HUES48 (cell line): ENCODE measurements around the gene IL1A.

Experiments
- H3K27ac ChIP-seq: one replicate; pipeline ENCODE4 v1.7.0; 2013; ENCODE audit warnings: low read depth, low read length, inconsistent platforms
- H3K27me3 ChIP-seq: 2 replicates; pipeline ENCODE4 v1.6.1; 2013; ENCODE audit warnings: mild to moderate bottlenecking, low read length; ENCODE audit not compliant: control insufficient read depth, insufficient read depth
- H3K36me3 ChIP-seq: 2 replicates; pipeline ENCODE4 v1.6.1; 2013; ENCODE audit warnings: low read length; ENCODE audit not compliant: control insufficient read depth, insufficient read depth
- H3K4me1 ChIP-seq: 2 replicates; pipeline ENCODE4 v1.6.1; 2013; ENCODE audit warnings: mild to moderate bottlenecking, low read length; ENCODE audit not compliant: control insufficient read depth, insufficient read depth
- H3K4me3 ChIP-seq: 2 replicates; pipeline ENCODE4 v1.5.1; 2013; ENCODE audit warnings: mild to moderate bottlenecking, low read depth, low read length
- H3K9ac ChIP-seq: 2 replicates; pipeline ENCODE4 v1.6.1; 2013; ENCODE audit warnings: mild to moderate bottlenecking, low read depth, low read length, moderate library complexity
- H3K9me3 ChIP-seq: 2 replicates; pipeline ENCODE4 v1.6.1; 2013; ENCODE audit warnings: low read length; ENCODE audit not compliant: control insufficient read depth, insufficient read depth

The IL1A gene

DNA sequence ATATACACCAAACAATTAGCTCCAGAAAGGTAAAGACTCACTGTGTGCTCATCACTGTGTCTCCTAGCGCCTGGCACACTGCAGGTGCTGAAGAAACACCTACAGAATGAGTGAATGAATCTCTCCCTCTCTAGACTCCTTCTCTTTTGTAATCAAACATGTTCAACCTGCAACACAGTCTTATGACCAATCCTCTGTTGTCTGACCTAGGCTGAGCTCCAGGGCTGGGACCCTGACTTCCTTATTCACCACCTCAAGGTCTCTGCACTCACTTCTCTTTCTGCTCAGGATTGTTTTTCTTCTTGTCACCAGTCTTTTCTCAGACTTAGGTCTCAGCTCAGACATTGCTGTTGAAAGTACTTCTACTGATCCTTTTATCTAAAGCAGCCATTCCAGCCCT, 29.7 kb downstream of the IL1A start:
- Histone ChIP-seq H3K4me1 (0 out of 2 replicates have a peak, but pooled peaks cover 3% of the 10 kb centered on the region), H3K4me3 (no peak overlapping the region), H3K9ac (no peak overlapping the region), H3K27me3 (no peaks in the 10 kb centered on the region), H3K9me3 (no peaks in the 10 kb centered on the region), H3K27ac (no peak overlapping the region), H3K36me3 (peaks cover 91% of the 10 kb centered on the region)

DNA sequence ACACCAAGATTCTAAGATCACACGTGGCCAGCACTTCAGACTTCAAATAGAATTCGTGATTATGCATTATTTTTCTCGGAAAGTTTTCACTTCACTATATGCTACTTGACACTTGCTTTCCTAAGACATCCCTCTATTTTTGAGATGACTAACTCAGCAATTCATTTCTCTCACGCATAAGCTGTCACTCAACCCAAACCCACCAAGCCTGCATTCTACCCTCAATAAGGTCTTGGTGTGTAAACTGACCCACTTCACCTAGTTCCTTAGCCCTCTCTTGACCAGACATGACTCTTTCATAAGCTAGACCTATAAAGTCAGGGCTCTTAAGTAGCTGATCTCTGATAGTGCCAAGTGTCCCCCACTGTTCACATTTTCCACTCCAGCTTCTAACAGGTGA, 31.6 kb downstream of the IL1A start:
- no peak overlapping the region for H3K9ac ChIP-seq
- no peaks in the 10 kb centered on the region for H3K9me3 ChIP-seq
- 0 out of 2 replicates have a peak, but pooled peaks cover 3% of the 10 kb centered on the region for H3K4me1 ChIP-seq
- peaks cover 74% of the 10 kb centered on the region for H3K36me3 ChIP-seq
- H3K4me3 ChIP-seq = no peak overlapping the region
- no peaks in the 10 kb centered on the region for H3K27me3 ChIP-seq
- no peak overlapping the region for H3K27ac ChIP-seq

DNA sequence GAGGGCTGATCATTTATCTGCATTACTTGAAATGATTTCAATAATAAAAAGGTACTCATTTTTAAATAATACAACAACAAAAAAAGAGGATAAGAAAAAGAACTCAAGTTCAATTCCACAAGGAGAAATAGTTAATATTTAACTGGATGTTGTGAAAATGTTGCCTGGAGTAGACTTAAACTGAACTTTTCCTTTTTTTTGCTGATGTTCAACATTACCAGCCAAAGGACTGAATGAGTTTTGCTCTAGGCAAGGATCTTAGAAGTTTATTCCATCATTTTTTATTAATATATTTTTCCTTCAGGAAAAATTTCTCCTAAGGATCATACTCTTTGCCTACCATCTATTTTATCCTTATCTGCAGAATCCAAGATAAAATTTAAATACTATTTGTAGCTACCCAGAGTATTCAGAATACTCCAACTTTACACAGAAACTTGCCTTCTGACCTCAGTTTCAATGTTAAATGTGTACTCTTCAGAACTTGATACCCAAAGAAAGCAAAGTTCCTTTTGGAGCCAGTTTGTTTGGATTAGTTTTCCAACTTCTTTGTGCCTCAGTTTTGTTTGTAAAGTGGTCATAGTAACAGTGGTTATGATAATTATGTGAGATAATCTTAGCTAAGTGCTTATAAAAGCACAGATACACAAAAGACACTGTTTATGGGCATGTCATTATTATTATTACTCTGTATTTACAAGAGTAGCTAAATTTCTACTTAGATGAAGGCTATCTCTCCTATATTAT, 32.7 kb downstream of the IL1A start:
- Histone ChIP-seq H3K9me3 (no peaks in the 10 kb centered on the region), H3K36me3 (peaks cover 72% of the 10 kb centered on the region), H3K27ac (no peak overlapping the region)

DNA sequence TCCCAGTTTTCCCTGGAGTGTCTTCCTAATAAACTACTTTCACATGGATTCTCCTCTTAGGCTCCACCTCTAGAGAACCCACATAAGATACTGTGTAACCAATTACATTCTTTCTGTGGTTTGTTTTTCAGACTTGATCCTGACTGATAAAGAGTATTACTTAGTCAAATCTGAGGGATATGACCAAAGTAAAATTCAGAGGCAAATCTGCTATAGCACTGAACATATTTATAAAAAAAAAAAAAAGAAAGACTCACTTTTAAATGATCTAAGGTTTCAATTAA, 33.8 kb downstream of the IL1A start:
- Histone ChIP-seq H3K9ac (no peak overlapping the region), H3K27ac (no peak overlapping the region), H3K4me1 (0 out of 2 replicates have a peak, but pooled peaks cover 3% of the 10 kb centered on the region), H3K27me3 (no peaks in the 10 kb centered on the region), H3K36me3 (peaks cover 71% of the 10 kb centered on the region), H3K9me3 (no peaks in the 10 kb centered on the region), H3K4me3 (no peak overlapping the region)

More for the DNA sequence above, 32.7 kb downstream of the IL1A start:
- H3K9ac ChIP-seq = no peak overlapping the region
- no peaks in the 10 kb centered on the region for H3K27me3 ChIP-seq
- 0 out of 2 replicates have a peak, but pooled peaks cover 3% of the 10 kb centered on the region for H3K4me1 ChIP-seq
- H3K4me3 ChIP-seq = no peak overlapping the region

DNA sequence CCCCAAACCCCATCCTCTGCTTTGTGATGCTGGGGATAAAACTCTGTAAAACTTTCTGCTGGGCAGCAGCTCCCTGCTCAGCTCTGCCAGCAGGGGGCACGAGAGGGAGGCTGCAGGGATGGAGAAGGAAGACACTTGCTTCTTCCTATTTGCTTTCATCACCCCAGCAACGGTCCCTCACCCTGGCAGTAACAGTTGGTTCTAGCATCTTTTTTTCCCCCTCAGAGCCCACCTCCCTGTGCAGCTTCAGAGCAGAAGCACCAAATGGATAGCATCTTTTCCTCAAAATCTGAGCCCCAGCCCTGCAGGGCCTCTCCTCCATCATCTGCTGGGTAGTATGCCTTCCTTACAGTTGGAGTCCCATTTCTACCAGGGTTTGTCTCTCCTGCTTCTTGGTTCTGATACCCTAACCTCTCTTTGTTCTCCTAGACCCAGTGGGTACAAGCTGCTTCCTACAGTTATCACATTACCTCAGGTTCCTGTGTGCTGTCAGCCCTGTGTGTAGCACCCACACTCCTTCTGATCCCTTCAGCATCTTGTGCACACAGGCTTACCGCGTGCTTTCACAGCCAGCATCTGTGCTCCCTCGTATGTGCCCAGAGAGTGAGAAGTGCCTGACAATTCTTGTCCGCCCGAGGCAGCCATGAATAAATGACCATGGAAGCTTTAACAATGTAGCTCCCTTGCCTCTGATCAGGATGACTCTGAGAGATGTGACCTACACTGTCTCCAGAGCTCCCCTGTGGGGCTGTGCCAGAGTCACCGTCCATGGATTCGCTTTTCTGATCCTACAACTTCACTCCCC, 34.3 kb downstream of the IL1A start:
- no peak overlapping the region for H3K4me3 ChIP-seq
- H3K9ac ChIP-seq = no peak overlapping the region
- no peaks in the 10 kb centered on the region for H3K27me3 ChIP-seq
- peaks cover 68% of the 10 kb centered on the region for H3K36me3 ChIP-seq
- no peak overlapping the region for H3K27ac ChIP-seq
- 0 out of 2 replicates have a peak, but pooled peaks cover 3% of the 10 kb centered on the region for H3K4me1 ChIP-seq
- no peaks in the 10 kb centered on the region for H3K9me3 ChIP-seq

DNA sequence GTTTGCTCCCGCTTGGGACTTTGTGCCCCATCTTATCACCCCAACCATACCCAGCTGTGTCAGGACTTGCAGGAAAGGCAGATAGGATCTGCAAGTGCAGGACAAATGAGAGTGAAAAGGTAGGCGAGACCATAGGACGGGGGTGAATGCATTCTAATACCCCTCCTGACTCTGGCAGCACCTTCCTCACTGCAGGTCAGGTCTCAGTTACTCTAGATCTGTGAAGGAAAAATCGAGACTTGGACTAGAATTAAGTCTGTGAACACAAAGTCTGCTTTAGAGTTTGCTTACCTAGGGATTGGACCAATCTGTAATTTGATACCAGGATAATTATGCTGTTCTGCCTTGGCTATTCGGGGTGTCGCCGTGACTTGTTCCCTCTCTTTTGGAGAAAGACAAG, 43.8 kb downstream of the IL1A start:
- no peaks in the 10 kb centered on the region for H3K27me3 ChIP-seq
- no peak overlapping the region for H3K27ac ChIP-seq
- H3K9me3 ChIP-seq = no peaks in the 10 kb centered on the region
- H3K9ac ChIP-seq = no peak overlapping the region
- H3K4me3 ChIP-seq = no peak overlapping the region
- H3K36me3 ChIP-seq = peaks cover 71% of the 10 kb centered on the region
- no peaks in the 10 kb centered on the region for H3K4me1 ChIP-seq

DNA sequence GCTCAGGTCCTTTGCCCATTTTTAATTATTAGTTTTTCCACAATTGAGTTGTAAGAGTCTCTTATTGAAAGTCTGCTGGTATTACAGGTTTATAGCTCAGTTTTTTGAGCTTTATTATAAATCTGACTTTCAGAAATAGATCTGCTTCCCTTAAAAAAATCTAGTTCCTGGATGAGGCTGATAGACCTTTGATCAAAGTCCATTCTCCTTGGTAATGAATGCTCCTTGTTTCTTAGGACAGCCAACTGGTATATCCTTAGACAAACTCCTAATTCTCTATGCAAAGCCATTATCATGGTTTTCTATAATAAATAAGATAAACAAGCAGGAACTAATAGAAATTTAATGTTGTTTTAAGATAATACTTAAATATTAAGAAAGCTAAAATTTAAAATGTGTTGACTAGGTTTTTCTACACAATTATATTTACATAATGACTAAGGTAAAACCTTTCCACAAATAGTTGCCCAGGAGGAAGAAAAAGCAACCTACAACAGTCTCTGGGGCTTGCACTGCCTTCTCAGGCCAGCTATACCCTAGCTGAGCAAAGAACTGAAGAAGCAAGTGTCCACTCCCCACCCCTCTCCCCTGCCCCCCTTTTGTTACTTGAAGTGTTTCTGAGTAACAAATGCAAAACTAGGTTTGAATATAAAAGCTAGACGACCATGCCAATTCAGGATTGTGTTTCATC, 46.6 kb downstream of the IL1A start:
- no peaks in the 10 kb centered on the region for H3K27me3 ChIP-seq
- H3K4me3 ChIP-seq = no peak overlapping the region
- peaks cover 54% of the 10 kb centered on the region for H3K36me3 ChIP-seq
- H3K9ac ChIP-seq = no peak overlapping the region
- no peaks in the 10 kb centered on the region for H3K4me1 ChIP-seq
- no peaks in the 10 kb centered on the region for H3K9me3 ChIP-seq
- H3K27ac ChIP-seq = no peak overlapping the region

DNA sequence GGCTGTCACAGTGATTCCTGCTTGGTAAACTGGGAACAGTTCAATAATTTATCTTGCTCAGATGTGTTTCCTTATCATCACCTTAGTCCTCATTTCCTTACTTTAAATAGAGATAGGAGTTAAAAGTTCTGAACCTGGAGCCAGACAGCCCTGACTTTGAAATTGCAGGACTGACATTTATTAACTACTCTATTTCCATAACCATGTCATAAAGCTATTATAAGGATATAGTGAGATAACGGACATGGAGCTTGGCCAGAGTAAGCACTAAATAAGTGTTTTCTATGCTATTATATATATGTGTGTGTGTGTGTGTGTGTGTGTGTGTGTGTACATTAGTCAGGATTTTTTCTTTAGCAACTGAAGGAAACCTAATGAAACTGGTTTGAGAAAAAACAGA, 50.4 kb downstream of the IL1A start:
- no peak overlapping the region for H3K9ac ChIP-seq
- peaks cover 16% of the 10 kb centered on the region for H3K36me3 ChIP-seq
- H3K27me3 ChIP-seq = no peaks in the 10 kb centered on the region
- H3K27ac ChIP-seq = no peak overlapping the region
- no peak overlapping the region for H3K4me3 ChIP-seq
- H3K9me3 ChIP-seq = no peaks in the 10 kb centered on the region
- no peaks in the 10 kb centered on the region for H3K4me1 ChIP-seq

DNA sequence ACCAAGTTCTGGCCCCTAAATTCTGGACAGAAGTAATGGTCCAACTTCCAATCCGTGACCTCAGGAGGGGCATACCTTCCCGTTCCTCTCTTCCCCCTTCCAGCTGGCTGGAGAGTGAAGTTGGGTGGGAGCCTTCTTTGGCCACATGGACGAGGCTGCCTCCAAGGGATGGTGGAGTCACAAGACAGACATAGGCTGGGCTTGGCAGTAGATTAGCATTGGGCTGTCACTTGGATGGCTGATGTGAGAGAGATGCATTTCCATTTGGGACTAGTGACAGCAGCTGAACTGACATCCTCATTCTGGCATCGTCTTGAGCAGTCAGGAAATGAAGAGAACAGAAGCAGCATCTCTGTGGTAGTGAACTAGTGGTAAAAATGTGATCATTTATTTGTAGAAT, 50.8 kb downstream of the IL1A start:
- no peak overlapping the region for H3K27ac ChIP-seq

DNA sequence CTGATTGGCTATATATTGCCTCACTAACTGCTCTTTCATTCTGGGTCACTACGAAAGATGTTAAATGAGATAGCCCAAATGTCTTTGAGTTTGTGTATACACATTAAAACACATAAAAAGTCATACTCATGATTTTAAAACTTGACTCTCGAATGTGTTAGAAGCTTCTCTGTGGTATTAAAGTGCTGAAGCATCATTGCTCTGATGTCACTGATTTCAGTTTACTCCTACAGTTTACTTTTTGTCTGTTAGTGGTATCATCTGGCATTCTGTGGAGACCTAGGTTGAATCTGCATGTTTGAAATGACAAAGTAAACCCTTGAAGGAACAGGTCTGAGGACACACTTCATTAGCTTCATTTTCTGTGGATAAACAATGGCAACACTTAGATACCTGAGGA, 52.8 kb downstream of the IL1A start:
- no peak overlapping the region for H3K27ac ChIP-seq
- no peaks in the 10 kb centered on the region for H3K9me3 ChIP-seq
- H3K9ac ChIP-seq = no peak overlapping the region
- no peaks in the 10 kb centered on the region for H3K36me3 ChIP-seq
- H3K4me3 ChIP-seq = no peak overlapping the region
- no peaks in the 10 kb centered on the region for H3K27me3 ChIP-seq
- H3K4me1 ChIP-seq = no peaks in the 10 kb centered on the region

More for the DNA sequence above, 50.8 kb downstream of the IL1A start:
- no peaks in the 10 kb centered on the region for H3K4me1 ChIP-seq
- no peaks in the 10 kb centered on the region for H3K9me3 ChIP-seq
- H3K4me3 ChIP-seq = no peak overlapping the region
- no peaks in the 10 kb centered on the region for H3K27me3 ChIP-seq
- H3K36me3 ChIP-seq = peaks cover 12% of the 10 kb centered on the region
- no peak overlapping the region for H3K9ac ChIP-seq

DNA sequence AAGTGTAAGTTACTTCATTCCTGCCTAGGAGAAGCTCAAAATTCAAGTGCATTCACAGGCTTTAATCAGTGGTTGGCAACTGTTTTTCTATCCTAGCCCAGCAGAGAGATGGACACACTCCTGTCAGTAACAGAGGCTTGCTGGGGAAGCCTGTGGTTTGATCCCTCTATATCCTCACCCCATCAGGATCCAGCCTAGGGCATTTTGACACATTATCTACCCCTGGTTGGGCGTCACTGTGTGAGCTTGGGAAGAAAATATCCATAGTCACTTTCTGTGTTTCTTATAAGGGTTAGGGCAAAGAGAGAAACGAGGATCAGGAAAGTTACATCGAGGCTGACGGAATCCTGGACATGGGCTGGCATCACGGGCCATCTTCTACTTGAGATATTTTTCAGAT, 53.5 kb downstream of the IL1A start:
- no peaks in the 10 kb centered on the region for H3K36me3 ChIP-seq
- H3K27ac ChIP-seq = no peak overlapping the region
- no peak overlapping the region for H3K4me3 ChIP-seq
- H3K9me3 ChIP-seq = no peaks in the 10 kb centered on the region
- H3K4me1 ChIP-seq = no peaks in the 10 kb centered on the region
- H3K27me3 ChIP-seq = no peaks in the 10 kb centered on the region
- H3K9ac ChIP-seq = no peak overlapping the region
